ENCODE data around the gene GNLY.
A peak's percentile ranks its signal among the peaks of the same experiment; 100 is the strongest.

GNLY gene

GRCh38 chr2:85728883-85729824, 35.0 kb downstream of the GNLY start:
- DNase-seq (ENCODE audit: low spot score): peak; percentile 92

GRCh38 chr2:85729825-85730510, 35.8 kb downstream of the GNLY start:
- DNase-seq (ENCODE audit: low spot score): no peak

- DNase-seq (ENCODE audit: low spot score): no peak
These were observed 36.6 kb downstream of the GNLY start for GRCh38 chr2:85730686-85731230.

GRCh38 chr2:85731606-85732005, 37.4 kb downstream of the GNLY start:
- DNase-seq (ENCODE audit: low spot score): no peak

GRCh38 chr2:85732467-85733120, 38.4 kb downstream of the GNLY start:
- no peak for DNase-seq (ENCODE audit: low spot score)

- no peak for DNase-seq (ENCODE audit: low spot score)
These were observed 39.2 kb downstream of the GNLY start for GRCh38 chr2:85733121-85733960.

- DNase-seq (ENCODE audit: low spot score): no peak
These were observed 39.9 kb downstream of the GNLY start for GRCh38 chr2:85734015-85734414.

- no peak for DNase-seq (ENCODE audit: low spot score)
These were observed 40.9 kb downstream of the GNLY start for GRCh38 chr2:85734942-85735608.

- DNase-seq (ENCODE audit: low spot score): no peak
These were observed 41.5 kb downstream of the GNLY start for GRCh38 chr2:85735691-85736090.

- DNase-seq (ENCODE audit: low spot score): no peak
These were observed 42.5 kb downstream of the GNLY start for GRCh38 chr2:85736456-85737355.

- DNase-seq (ENCODE audit: low spot score): no peak
These were observed 43.3 kb downstream of the GNLY start for GRCh38 chr2:85737481-85737880.

- DNase-seq (ENCODE audit: low spot score): no peak
These were observed 43.8 kb downstream of the GNLY start for GRCh38 chr2:85737961-85738360.

- DNase-seq (ENCODE audit: low spot score): no peak
These were observed 46.0 kb downstream of the GNLY start for GRCh38 chr2:85740193-85740592.

- DNase-seq (ENCODE audit: low spot score): no peak
These were observed 47.2 kb downstream of the GNLY start for GRCh38 chr2:85741211-85741832.

GRCh38 chr2:85741833-85742455, 47.8 kb downstream of the GNLY start:
- no peak for DNase-seq (ENCODE audit: low spot score)

GRCh38 chr2:85743304-85743978, 49.3 kb downstream of the GNLY start:
- DNase-seq (ENCODE audit: low spot score): no peak

- no peak for DNase-seq (ENCODE audit: low spot score)
These were observed 49.9 kb downstream of the GNLY start for GRCh38 chr2:85744055-85744454.
